Mesenchymal stem cell (in vitro differentiated cells and primary cell): ENCODE data around the gene ATF6.

Experiments
- DNase-seq: peaks from one replicate; pipeline ENCODE4 v3.0.0-alpha.2; 2013
- H2AFZ ChIP-seq: one replicate; pipeline ENCODE4 v1.6.1; 2013; ENCODE audit warnings: low read depth, mild to moderate bottlenecking, control low read depth, inconsistent platforms, low read length, moderate library complexity
- H2AK5ac ChIP-seq: 2 replicates; pipeline ENCODE4 v1.6.1; 2013; ENCODE audit warnings: low read length, moderate library complexity, mild to moderate bottlenecking, inconsistent platforms; ENCODE audit not compliant: severe bottlenecking
- H2BK120ac ChIP-seq: one replicate; pipeline ENCODE4 v1.6.1; 2013; ENCODE audit warnings: low read depth, mild to moderate bottlenecking, inconsistent platforms, low read length, moderate library complexity
- H2BK12ac ChIP-seq, 2 experiments: one replicate each; pipeline ENCODE4 v1.6.1; 2013; ENCODE audit warnings: inconsistent platforms in 2 of 2, low read length in 2 of 2, mild to moderate bottlenecking in 2 of 2, moderate library complexity in 2 of 2, control low read depth in 1 of 2
- H2BK15ac ChIP-seq: one replicate; pipeline ENCODE4 v1.6.1; 2013; ENCODE audit warnings: mild to moderate bottlenecking, low read depth, inconsistent platforms; ENCODE audit not compliant: poor library complexity, severe bottlenecking
- H2BK5ac ChIP-seq: 2 replicates; pipeline ENCODE4 v1.6.1; 2013; ENCODE audit warnings: low read depth, mild to moderate bottlenecking, low read length, control low read depth, inconsistent platforms; ENCODE audit not compliant: poor library complexity, severe bottlenecking
- H3K14ac ChIP-seq, 2 experiments: one replicate each; pipeline ENCODE4 v1.6.1; 2013; ENCODE audit warnings: inconsistent platforms in 2 of 2, low read length in 2 of 2, control low read depth in 1 of 2, mild to moderate bottlenecking in 1 of 2, moderate library complexity in 1 of 2
- H3K18ac ChIP-seq, 2 experiments: one replicate each; pipeline ENCODE4 v1.6.1; 2013; ENCODE audit warnings: inconsistent platforms in 2 of 2, low read length in 2 of 2, control low read depth in 1 of 2, low read depth in 1 of 2, mild to moderate bottlenecking in 1 of 2
- H3K23ac ChIP-seq, 2 experiments: one replicate each; pipeline ENCODE4 v1.6.1; 2013; ENCODE audit warnings: inconsistent platforms in 2 of 2, low read length in 2 of 2, mild to moderate bottlenecking in 2 of 2, moderate library complexity in 2 of 2, control low read depth in 1 of 2
- H3K27ac ChIP-seq: 2 replicates; pipeline ENCODE4 v1.5.1; 2013; ENCODE audit warnings: mild to moderate bottlenecking, moderate library complexity, low read length, control low read depth, inconsistent platforms; ENCODE audit not compliant: poor library complexity, severe bottlenecking
- H3K27me3 ChIP-seq, 2 experiments: 2 replicates each; pipeline versions ENCODE4 v1.6.1 to v1.7.0; 2013; ENCODE audit warnings: low read length in 2 of 2, mild to moderate bottlenecking in 2 of 2, moderate library complexity in 2 of 2, control low read depth in 1 of 2, inconsistent platforms in 1 of 2; ENCODE audit not compliant: control insufficient read depth in 1 of 2, insufficient read depth in 1 of 2
- H3K36me3 ChIP-seq, 2 experiments: 2 replicates each; pipeline versions ENCODE4 v1.6.1 to v1.7.0; 2013; ENCODE audit warnings: low read length in 2 of 2, control low read depth in 1 of 2, inconsistent platforms in 1 of 2, low read depth in 1 of 2, mild to moderate bottlenecking in 1 of 2; ENCODE audit not compliant: insufficient read depth in 2 of 2, control insufficient read depth in 1 of 2
- H3K4ac ChIP-seq, 2 experiments: one replicate each; pipeline ENCODE4 v1.6.1; 2013; ENCODE audit warnings: inconsistent platforms in 2 of 2, low read length in 2 of 2, mild to moderate bottlenecking in 2 of 2, moderate library complexity in 2 of 2, control low read depth in 1 of 2, low read depth in 1 of 2
- H3K4me1 ChIP-seq: 2 replicates; pipeline ENCODE4 v1.6.1; 2013; ENCODE audit warnings: low read depth, low read length, control low read depth; ENCODE audit not compliant: control insufficient read depth, insufficient read depth
- H3K4me2 ChIP-seq: 2 replicates; pipeline ENCODE4 v1.6.1; 2013; ENCODE audit warnings: low read length, mild to moderate bottlenecking, inconsistent platforms; ENCODE audit not compliant: poor library complexity, severe bottlenecking
- H3K4me3 ChIP-seq, 2 experiments: 2 replicates each; pipeline versions ENCODE4 v1.5.1 to v1.7.0; 2013; ENCODE audit warnings: low read length in 2 of 2, mild to moderate bottlenecking in 2 of 2, control low read depth in 1 of 2, low read depth in 1 of 2; ENCODE audit not compliant: insufficient read depth in 1 of 2
- H3K79me1 ChIP-seq: replicated peaks from 2 replicates; pipeline ENCODE4 v1.6.1; 2013; ENCODE audit warnings: mild to moderate bottlenecking, control low read depth, low read length, inconsistent platforms; ENCODE audit not compliant: poor library complexity, severe bottlenecking
- H3K9ac ChIP-seq: 2 replicates; pipeline ENCODE4 v1.7.0; 2013; ENCODE audit warnings: mild to moderate bottlenecking, low read length, moderate library complexity
- H3K9me3 ChIP-seq: 2 replicates; pipeline ENCODE4 v1.7.0; 2013; ENCODE audit warnings: mild to moderate bottlenecking, low read length; ENCODE audit not compliant: control insufficient read depth
- H4K8ac ChIP-seq: one replicate; pipeline ENCODE4 v1.6.1; 2013; ENCODE audit warnings: inconsistent platforms, mild to moderate bottlenecking, low read length, moderate library complexity
- H4K91ac ChIP-seq: one replicate; pipeline ENCODE4 v1.6.1; 2013; ENCODE audit warnings: mild to moderate bottlenecking, low read length, inconsistent platforms
- WGBS: methylation state at CpG from one replicate; pipeline ENCODE4 v1.1.7; 2013; ENCODE audit warnings: mixed read lengths; 5-methylcytosine and 5-hydroxymethylcytosine counted together

Gene ATF6

GRCh38 chr1:161902182-161902581 is 136.1 kb downstream of the ATF6 start:
- WGBS, result 100% methylated on average over 1 of the region's 2 CpGs

DNA sequence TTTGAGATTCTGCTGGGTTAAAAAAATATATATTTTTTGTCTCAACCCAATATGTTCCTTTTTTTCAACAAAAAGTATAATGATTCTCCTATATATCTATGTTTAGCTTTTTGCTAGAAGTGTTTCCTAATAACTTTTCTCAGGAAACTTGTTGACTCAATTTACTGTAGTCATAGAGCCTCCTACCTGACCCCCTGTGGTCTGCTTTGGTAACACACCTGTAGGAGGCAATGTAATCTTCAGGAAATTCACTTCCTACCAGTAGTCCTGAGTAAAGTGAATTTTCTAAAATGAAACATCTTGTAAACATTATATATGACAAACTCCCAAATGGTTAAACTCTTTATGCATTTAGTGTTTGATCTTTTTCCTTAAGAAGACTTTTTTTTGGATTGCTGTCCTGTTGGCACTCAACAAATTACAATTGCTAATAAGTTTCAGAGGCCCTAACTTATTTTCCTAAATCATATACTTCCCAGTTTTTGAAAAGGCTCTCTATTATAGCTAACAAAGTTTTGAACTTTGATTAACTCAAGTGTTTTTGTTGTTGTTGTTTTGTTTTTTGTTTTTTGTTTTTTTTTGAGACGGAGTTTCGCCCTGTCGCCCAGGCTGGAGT is 139.3 kb downstream of the ATF6 start:
- Histone ChIP-seq H3K4me3 (no peak overlapping the region), H3K79me1 (no peaks in the 10 kb centered on the region), H3K9ac (no peak overlapping the region), H3K4ac (no peak overlapping the region), H3K14ac (no peak overlapping the region), H2BK12ac (no peak overlapping the region), H2BK5ac (no peak overlapping the region), H3K23ac (no peak overlapping the region), H2AK5ac (no peak overlapping the region), H3K18ac (no peak overlapping the region), H3K27me3 (no peaks in the 10 kb centered on the region), H3K27ac (no peak overlapping the region), H2BK120ac (no peak overlapping the region), H3K4me1 (peaks cover 4% of the 10 kb centered on the region), H4K91ac (no peak overlapping the region), H3K4me2 (no peak overlapping the region), H3K36me3 (no peaks in the 10 kb centered on the region), H4K8ac (no peak overlapping the region), H3K9me3 (no peaks in the 10 kb centered on the region), H2BK15ac (no peak overlapping the region), H2AFZ (no peak overlapping the region)
- DNase-seq, result peak; percentile 10
- 100% methylated on average over 3 of the region's 3 CpGs for WGBS

More at GRCh38 chr1:161902182-161902581, 136.1 kb downstream of the ATF6 start:
- no peaks in the 10 kb centered on the region for H3K27me3 ChIP-seq
- no peak overlapping the region for H3K14ac ChIP-seq
- no peaks in the 10 kb centered on the region for H3K9me3 ChIP-seq
- no peak overlapping the region for H2AK5ac ChIP-seq
- no peak overlapping the region for H2AFZ ChIP-seq
- H3K4me3 ChIP-seq, result no peak overlapping the region
- H3K23ac ChIP-seq, result no peak overlapping the region
- H3K9ac ChIP-seq, result no peak overlapping the region
- no peak overlapping the region for H4K91ac ChIP-seq
- no peak overlapping the region for H2BK15ac ChIP-seq
- no peak overlapping the region for H3K4ac ChIP-seq
- H2BK120ac ChIP-seq, result no peak overlapping the region
- DNase-seq, result no peak
- H2BK5ac ChIP-seq, result no peak overlapping the region
- no peak overlapping the region for H4K8ac ChIP-seq
- H3K27ac ChIP-seq, result peak overlapping the region; percentile 84
- H3K36me3 ChIP-seq, result no peaks in the 10 kb centered on the region
- no peak overlapping the region for H3K4me2 ChIP-seq
- no peak overlapping the region for H3K18ac ChIP-seq
- no peaks in the 10 kb centered on the region for H3K79me1 ChIP-seq
- no peak overlapping the region for H2BK12ac ChIP-seq
- H3K4me1 ChIP-seq, result peaks cover 1% of the 10 kb centered on the region

GRCh38 chr1:161907265-161907664 is 141.1 kb downstream of the ATF6 start:
- no peak overlapping the region for H2BK12ac ChIP-seq
- H2BK120ac ChIP-seq, result no peak overlapping the region
- no peak for DNase-seq
- peaks cover 0 to 1% of the 10 kb centered on the region in 2 experiments for H3K36me3 ChIP-seq
- H3K23ac ChIP-seq, result no peak overlapping the region
- H2AK5ac ChIP-seq, result no peak overlapping the region
- H4K8ac ChIP-seq, result no peak overlapping the region
- H3K4me1 ChIP-seq, result peaks cover 4% of the 10 kb centered on the region
- no peak overlapping the region for H3K18ac ChIP-seq
- no peak overlapping the region for H2AFZ ChIP-seq
- H3K27me3 ChIP-seq, result no peaks in the 10 kb centered on the region
- no peak overlapping the region for H3K4me2 ChIP-seq
- no peak overlapping the region for H3K14ac ChIP-seq
- H3K27ac ChIP-seq, result no peak overlapping the region
- no peak overlapping the region for H2BK15ac ChIP-seq
- no peak overlapping the region for H3K4ac ChIP-seq
- H3K4me3 ChIP-seq, result no peak overlapping the region
- H2BK5ac ChIP-seq, result no peak overlapping the region
- no peaks in the 10 kb centered on the region for H3K79me1 ChIP-seq
- H3K9ac ChIP-seq, result no peak overlapping the region
- H4K91ac ChIP-seq, result no peak overlapping the region
- no peaks in the 10 kb centered on the region for H3K9me3 ChIP-seq

DNA sequence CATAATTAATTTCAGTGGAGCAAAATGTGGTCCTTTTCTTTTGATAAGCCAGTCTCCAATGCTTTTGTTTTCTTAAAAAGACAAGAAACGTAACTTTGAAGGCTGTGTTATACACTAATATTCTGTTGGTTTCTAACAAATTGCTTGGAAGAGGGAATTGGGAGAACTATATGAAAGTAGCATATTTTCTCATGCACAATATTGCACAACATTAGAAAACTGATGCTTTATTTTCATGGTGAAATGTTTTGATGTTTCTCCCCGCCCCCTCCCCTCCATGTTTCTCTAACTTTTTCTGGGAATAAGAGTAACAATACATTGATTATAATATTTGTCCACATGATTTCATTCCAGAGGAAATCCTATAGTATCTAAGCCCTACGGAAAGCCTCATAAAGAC is 142.1 kb downstream of the ATF6 start:
- no peak overlapping the region for H3K4ac ChIP-seq
- H2BK12ac ChIP-seq, result no peak overlapping the region
- H3K79me1 ChIP-seq, result no peaks in the 10 kb centered on the region
- no peak overlapping the region for H4K8ac ChIP-seq
- no peaks in the 10 kb centered on the region for H3K9me3 ChIP-seq
- WGBS, result no CpG with 5 or more reads among the region's 3 CpGs
- H3K4me1 ChIP-seq, result peaks cover 4% of the 10 kb centered on the region
- H3K4me2 ChIP-seq, result no peak overlapping the region
- no peak overlapping the region for H3K23ac ChIP-seq
- H3K9ac ChIP-seq, result no peak overlapping the region
- no peak overlapping the region for H4K91ac ChIP-seq
- H2BK5ac ChIP-seq, result no peak overlapping the region
- no peak overlapping the region for H3K27ac ChIP-seq
- no peak overlapping the region for H3K14ac ChIP-seq
- no peak overlapping the region for H2BK120ac ChIP-seq
- H2BK15ac ChIP-seq, result no peak overlapping the region
- DNase-seq, result no peak
- no peak overlapping the region for H3K18ac ChIP-seq
- H3K36me3 ChIP-seq, result peaks cover 0 to 10% of the 10 kb centered on the region in 2 experiments
- H3K27me3 ChIP-seq, result no peaks in the 10 kb centered on the region
- no peak overlapping the region for H2AK5ac ChIP-seq
- no peak overlapping the region for H2AFZ ChIP-seq
- no peak overlapping the region for H3K4me3 ChIP-seq
